Progenitor cell of endocrine pancreas (in vitro differentiated cells): ENCODE data around the gene CDC45. TPM values are rescaled to one million over a fixed set of nuclear protein-coding genes. Genes with fewer than 3 reads are reported as not detected.

Experiments
- DNase-seq: peaks from one replicate; pipeline ENCODE4 v3.0.0; 2021; ENCODE audit warnings: low spot score; ENCODE audit not compliant: unreplicated experiment
- H3K27ac Mint-ChIP-seq: 2 replicates; pipeline ENCODE4 v1.8.0; 2021; ENCODE audit warnings: mild to moderate bottlenecking, moderate library complexity, mixed read lengths
- H3K27me3 Mint-ChIP-seq: 2 replicates; pipeline ENCODE4 v1.8.0; 2021; ENCODE audit warnings: mixed read lengths
- H3K36me3 Mint-ChIP-seq: 2 replicates; pipeline ENCODE4 v1.8.0; 2022; ENCODE audit warnings: mixed read lengths; ENCODE audit not compliant: insufficient read depth
- H3K4me1 Mint-ChIP-seq: 2 replicates; pipeline ENCODE4 v1.8.0; 2021; ENCODE audit warnings: low read depth, mixed read lengths
- H3K4me3 Mint-ChIP-seq: 2 replicates; pipeline ENCODE4 v1.8.0; 2021; ENCODE audit warnings: low read depth, mild to moderate bottlenecking, moderate library complexity, mixed read lengths
- H3K9me3 Mint-ChIP-seq: 2 replicates; pipeline ENCODE4 v1.8.0; 2021; ENCODE audit warnings: low read depth, mixed read lengths
- CTCF ChIP-seq: fragments of 200-600 bp; sonication (generic); IDR thresholded peaks from one replicate; pipeline ENCODE4 v1.5.0; 2021; ENCODE audit warnings: antibody characterized with exemption, mild to moderate bottlenecking; ENCODE audit not compliant: unreplicated experiment
- total RNA-seq: library from RNA; stranded (reverse); gene quantifications from 2 replicates; pipeline ENCODE4 v1.2.1, GENCODE V29; 2021

The CDC45 gene
- total RNA-seq, 1 donor from 2014 or later, result 18.1 TPM

GRCh38 chr22:19499236-19499879 is 19.6 kb downstream of the CDC45 start:
- Mint-ChIP-seq H3K27ac (no peak overlapping the region), H3K36me3 (no peaks in the 10 kb centered on the region), H3K9me3 (no peaks in the 10 kb centered on the region), H3K4me1 (no peaks in the 10 kb centered on the region), H3K27me3 (no peaks in the 10 kb centered on the region), H3K4me3 (no peak overlapping the region)
- no peak for TF ChIP-seq CTCF
- no peak for DNase-seq

- no peaks in the 10 kb centered on the region for H3K27me3 Mint-ChIP-seq
- no peaks in the 10 kb centered on the region for H3K36me3 Mint-ChIP-seq
- no peak overlapping the region for H3K4me3 Mint-ChIP-seq
- H3K4me1 Mint-ChIP-seq, result no peaks in the 10 kb centered on the region
- no peak overlapping the region for H3K27ac Mint-ChIP-seq
- no peaks in the 10 kb centered on the region for H3K9me3 Mint-ChIP-seq
- DNase-seq, result no peak
- no peak for TF ChIP-seq CTCF
These were observed 20.1 kb downstream of the CDC45 start for GRCh38 chr22:19499880-19500242.

- Mint-ChIP-seq H3K27me3 (no peaks in the 10 kb centered on the region), H3K4me1 (no peaks in the 10 kb centered on the region), H3K27ac (no peak overlapping the region)
These were observed 22.3 kb downstream of the CDC45 start for GRCh38 chr22:19501897-19502447.

GRCh38 chr22:19503367-19503766 is 23.6 kb downstream of the CDC45 start:
- H3K9me3 Mint-ChIP-seq, result no peaks in the 10 kb centered on the region
- no peak overlapping the region for H3K4me3 Mint-ChIP-seq
- no peaks in the 10 kb centered on the region for H3K4me1 Mint-ChIP-seq
- no peak for DNase-seq
- H3K27me3 Mint-ChIP-seq, result no peaks in the 10 kb centered on the region
- H3K27ac Mint-ChIP-seq, result no peak overlapping the region
- no peaks in the 10 kb centered on the region for H3K36me3 Mint-ChIP-seq
- no peak for TF ChIP-seq CTCF

More at GRCh38 chr22:19501897-19502447, 22.3 kb downstream of the CDC45 start:
- no peak for TF ChIP-seq CTCF
- Mint-ChIP-seq H3K9me3 (no peaks in the 10 kb centered on the region), H3K36me3 (no peaks in the 10 kb centered on the region), H3K4me3 (no peak overlapping the region)
- no peak for DNase-seq

GRCh38 chr22:19503869-19504268 is 24.1 kb downstream of the CDC45 start:
- TF ChIP-seq CTCF, result peak; percentile 11
- no peak overlapping the region for H3K27ac Mint-ChIP-seq
- no peaks in the 10 kb centered on the region for H3K36me3 Mint-ChIP-seq
- H3K4me3 Mint-ChIP-seq, result no peak overlapping the region
- no peaks in the 10 kb centered on the region for H3K4me1 Mint-ChIP-seq
- H3K27me3 Mint-ChIP-seq, result no peaks in the 10 kb centered on the region
- no peaks in the 10 kb centered on the region for H3K9me3 Mint-ChIP-seq
- no peak for DNase-seq
